Measurements from ENCODE around the gene AMZ1. TPM values are rescaled to one million over a fixed set of nuclear protein-coding genes. Genes with fewer than 3 reads are reported as not detected.

The AMZ1 gene
- 0.83 TPM for total RNA-seq

GRCh38 chr7:2687881-2688318 is at the start of gene AMZ1:
TSS of gene AMZ1 (plus strand) at chr7:2688202. CDS start at chr7:2700452, 12,250 bp downstream.
- peak; percentile 31 for ATAC-seq
- DNase-seq (ENCODE audit: low spot score) = no peak

DNA sequence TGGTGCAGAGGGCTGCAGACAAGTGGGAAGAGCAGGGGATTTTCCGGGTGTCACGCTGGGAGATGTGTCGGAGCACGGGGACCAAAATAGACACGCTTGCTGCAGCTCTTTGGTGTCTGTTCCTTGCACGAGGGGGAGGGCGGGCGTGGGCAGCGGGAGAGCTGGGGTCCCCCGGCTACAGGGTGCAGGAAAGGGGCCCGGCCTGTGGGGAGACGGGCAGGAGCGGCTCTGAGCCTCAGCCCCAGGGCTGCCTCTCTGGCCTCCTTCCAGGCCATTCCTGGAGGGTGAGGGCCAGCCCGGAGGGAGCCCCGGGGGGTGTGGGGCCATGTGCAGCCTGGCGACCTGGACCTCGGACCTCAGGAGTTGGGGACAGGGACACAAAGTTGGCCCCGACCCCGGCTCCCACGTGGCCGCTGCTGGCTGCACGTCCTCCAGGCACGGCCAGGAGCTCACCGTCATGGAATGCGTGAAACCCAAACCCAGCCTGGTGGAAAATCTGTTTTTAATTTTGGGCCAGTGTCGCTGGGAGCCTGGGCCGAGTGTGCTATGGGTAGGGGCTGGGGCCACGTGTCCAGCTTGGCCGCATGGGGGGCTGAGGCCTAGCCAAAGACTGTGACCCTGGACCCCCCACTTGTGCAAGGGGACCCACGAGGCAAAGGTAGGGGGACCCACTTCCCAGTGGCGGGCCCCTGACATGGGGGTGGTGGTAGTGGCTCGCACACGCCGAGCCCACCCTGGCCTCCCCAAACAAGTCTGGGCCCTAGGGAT is 49.6 kb upstream of the AMZ1 start:
- DNase-seq (ENCODE audit: low spot score) = peak; percentile 97

GRCh38 chr7:2639181-2639681 is 48.8 kb upstream of the AMZ1 start:
- DNase-seq (ENCODE audit: low spot score) = no peak
- peak; percentile 25 for ATAC-seq

More for the DNA sequence above, 49.6 kb upstream of the AMZ1 start:
- ATAC-seq = peak; percentile 51

- DNase-seq (ENCODE audit: low spot score) = no peak
- ATAC-seq = peak; percentile 4
Observed at GRCh38 chr7:2639695-2640481, 48.1 kb upstream of the AMZ1 start.

DNA sequence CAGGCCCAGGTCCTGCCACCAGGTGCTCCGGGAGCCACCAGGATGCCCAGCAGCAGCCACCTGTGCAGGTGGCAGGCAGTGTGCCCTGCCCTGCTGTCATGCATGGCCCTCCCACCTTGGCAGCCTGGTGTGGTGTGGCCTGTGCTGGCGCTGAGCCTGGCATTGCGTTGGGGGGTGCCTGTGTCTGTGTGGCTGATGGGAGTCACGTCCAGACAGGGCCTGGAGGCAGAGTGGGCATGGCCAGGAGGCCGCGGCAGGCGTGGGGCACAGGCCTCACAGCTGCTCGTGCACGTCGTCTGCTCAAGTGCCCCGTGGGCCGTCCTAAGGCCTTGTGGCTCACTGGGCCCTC is 47.5 kb upstream of the AMZ1 start:
- ATAC-seq = peak; percentile 14
- DNase-seq (ENCODE audit: low spot score) = peak; percentile 76

- DNase-seq (ENCODE audit: low spot score) = no peak
- peak; percentile 12 for ATAC-seq
Observed at GRCh38 chr7:2640846-2641316, 47.1 kb upstream of the AMZ1 start.

DNA sequence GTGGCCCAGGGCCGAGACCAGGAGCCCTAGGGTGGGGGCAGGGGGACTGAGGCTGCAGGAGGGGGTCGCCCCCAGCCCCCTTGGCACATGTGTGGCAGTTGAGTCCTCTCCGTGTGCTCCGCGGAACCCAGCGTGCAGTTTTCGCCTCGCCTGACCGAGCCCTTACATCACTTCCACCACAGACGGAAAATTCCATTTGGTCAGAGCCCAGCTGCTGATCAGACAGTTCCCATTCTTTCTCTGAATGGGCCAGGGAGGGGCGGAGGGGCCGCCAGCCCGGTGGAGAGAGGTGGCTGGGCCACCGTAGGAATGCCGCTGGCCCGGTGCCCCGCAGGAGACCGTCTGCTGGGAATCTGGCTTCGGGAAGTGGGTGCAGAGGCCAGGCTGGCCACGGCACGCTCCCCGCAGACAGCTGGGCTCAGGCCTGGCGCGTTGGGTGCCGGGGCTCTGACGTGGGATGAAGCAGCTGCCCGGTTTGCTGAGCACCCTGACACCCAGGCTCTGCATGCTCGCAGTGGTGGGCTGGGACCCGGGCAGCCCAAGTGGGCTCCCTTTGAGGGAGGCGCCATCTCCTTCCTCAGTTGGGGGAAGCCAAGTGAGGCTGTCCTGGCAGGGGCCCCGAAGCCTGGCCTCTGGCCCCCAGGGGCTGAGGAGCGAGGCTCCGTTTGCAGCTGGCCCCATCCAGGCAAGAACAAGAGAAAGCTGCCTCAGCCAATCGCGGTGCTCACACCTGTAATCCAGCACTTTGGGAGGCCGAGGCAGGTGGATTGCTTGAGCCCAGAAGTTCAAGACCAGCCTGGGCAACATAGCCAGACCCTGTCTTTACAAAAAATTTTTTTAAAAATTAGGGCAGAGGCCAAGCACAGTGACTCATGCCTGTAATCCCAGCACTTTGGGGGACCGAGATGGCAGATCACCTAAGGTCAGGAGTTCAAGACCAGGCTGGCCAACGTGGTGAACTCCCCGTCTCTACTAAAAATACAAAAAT is 46.3 kb upstream of the AMZ1 start:
- ATAC-seq (peak; percentile 58), DNase-seq (ENCODE audit: low spot score) (peak; percentile 96)

GRCh38 chr7:2643386-2644219 is 44.4 kb upstream of the AMZ1 start:
- no peak for ATAC-seq
- DNase-seq (ENCODE audit: low spot score) = no peak

DNA sequence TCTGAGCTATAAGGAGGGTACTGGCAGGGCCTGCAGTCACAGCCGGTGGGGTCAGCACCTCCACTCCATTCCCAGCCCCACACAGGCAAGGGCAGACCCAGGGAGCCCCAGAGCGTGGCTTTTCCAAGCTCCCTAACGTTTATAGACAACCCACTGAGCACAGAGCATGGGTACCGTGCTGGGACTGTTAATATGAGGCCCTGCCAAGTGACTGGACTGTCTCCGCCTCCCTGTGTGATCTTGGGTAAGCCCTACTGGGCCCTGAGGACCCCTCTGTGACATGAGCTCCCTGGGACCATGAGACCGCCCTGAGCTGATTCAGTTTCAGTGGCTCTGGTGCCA is 43.8 kb upstream of the AMZ1 start:
- ATAC-seq = no peak

DNA sequence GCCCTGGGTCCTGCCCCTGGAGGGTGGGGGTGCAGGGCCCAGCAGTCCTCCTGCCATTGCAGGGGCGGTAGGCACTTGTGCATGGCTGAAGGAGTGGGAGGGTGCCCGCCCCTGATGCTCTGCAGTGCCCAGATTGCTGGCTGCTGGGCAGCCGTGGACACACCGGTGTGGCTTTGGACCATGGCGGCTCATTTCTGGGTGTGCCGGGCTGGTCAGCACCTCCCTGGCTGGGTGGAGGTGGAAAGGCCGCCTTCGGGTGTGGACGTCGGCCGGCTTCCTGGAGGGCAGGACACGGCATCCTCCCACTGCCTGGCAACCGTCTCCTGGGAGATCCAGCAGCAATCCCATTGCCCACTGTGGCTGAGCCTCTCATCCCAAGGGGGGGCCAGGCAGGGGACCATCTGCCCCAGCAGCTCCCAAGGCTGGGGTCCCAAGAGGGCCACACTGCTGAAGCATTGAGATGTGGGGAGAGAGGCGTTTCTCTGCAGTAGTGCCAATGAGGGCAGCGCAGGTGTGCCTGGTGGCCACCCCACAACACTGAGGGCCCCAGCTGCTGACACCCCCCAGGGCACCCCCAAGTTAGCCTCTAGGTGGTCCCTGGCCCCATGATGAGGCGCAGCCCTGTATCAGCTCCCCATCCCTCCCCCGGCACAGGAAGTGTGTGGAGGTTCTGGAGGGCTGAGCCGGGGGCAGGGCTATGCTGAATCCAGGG is 43.3 kb upstream of the AMZ1 start:
- no peak for DNase-seq (ENCODE audit: low spot score)
- ATAC-seq = no peak

More for the DNA sequence above, 43.8 kb upstream of the AMZ1 start:
- no peak for DNase-seq (ENCODE audit: low spot score)

GRCh38 chr7:2645274-2645868 is 42.6 kb upstream of the AMZ1 start:
- no peak for ATAC-seq
- no peak for DNase-seq (ENCODE audit: low spot score)

- no peak for ATAC-seq
- DNase-seq (ENCODE audit: low spot score) = no peak
Observed at GRCh38 chr7:2646336-2646679, 41.7 kb upstream of the AMZ1 start.

- DNase-seq (ENCODE audit: low spot score) = no peak
Observed at GRCh38 chr7:2646680-2647571, 41.1 kb upstream of the AMZ1 start.

DNA sequence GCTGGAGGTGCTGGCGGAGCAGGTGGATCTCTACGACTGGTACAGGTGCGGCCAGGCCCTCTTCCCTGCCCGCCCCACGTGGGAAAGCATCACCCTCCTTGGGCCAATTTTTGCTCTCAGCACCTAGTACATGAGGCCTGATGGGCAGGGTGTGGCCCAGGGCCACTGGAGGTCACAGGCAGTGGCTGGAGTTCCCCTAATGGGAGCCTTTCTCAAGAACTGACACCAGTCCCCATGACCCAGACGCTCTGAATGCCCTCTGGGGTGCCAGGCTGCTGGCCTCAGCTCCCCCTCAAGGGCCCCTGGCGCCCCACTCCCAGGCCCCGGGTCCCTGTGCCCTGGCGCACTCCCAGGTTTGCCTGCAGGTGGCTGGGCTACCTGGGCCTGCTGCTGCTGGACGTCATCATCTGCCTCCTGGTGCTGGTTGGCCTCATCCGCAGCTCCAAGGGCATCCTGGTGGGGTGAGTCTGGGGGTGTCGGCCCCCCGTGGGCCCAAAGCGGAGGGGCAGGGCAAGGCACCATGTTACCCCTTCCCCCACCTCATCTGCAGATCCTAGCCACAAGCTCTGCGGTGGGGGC is 40.3 kb upstream of the AMZ1 start:
- DNase-seq (ENCODE audit: low spot score) (no peak), ATAC-seq (peak; percentile 35)

More at GRCh38 chr7:2646680-2647571, 41.1 kb upstream of the AMZ1 start:
- no peak for ATAC-seq

DNA sequence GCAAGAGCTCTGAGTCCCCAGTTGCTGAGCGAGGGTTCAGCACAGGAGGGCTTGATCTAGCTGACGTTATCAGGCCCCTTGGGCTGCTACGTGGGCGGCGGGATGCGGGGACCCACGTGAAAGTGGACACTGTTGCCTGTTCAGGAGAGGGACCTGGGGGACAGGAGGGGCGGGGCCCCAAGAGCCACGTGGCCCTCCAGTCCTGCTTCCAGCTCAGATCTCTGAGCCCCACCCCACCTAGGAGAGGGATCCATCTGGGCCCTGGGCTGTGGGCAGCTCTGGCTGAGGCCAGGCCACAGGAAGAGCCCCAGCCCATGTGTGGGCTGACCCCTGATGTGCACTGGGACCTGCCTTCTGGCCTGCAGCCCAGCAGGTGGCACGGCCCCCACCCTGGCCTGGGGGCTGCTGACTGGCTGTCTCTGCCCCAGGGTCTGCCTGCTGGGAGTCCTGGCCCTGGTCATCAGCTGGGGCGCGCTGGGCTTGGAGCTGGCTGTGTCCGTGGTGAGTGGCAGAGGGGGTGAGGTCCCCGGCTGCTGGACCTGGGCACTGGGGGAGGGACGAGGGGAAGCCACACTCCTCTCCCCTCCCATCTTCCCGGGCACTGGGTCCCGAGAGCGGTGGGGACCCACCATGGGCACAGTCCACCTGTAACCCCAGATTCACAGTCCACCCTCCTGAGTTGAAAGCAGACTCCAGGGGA is 38.7 kb upstream of the AMZ1 start:
- ATAC-seq (no peak), DNase-seq (ENCODE audit: low spot score) (no peak)

- DNase-seq (ENCODE audit: low spot score) (no peak), ATAC-seq (no peak)
Observed at GRCh38 chr7:2649991-2650390, 38.0 kb upstream of the AMZ1 start.

GRCh38 chr7:2650451-2650850 is 37.6 kb upstream of the AMZ1 start:
- ATAC-seq (no peak), DNase-seq (ENCODE audit: low spot score) (no peak)

Data from left lobe of liver (tissue), 2 donors.